Activated CD4-positive, alpha-beta T cell treated with anti-CD3 and anti-CD28 coated beads for 36 hours (primary cell): ENCODE data around the gene TACC2. TPM values are rescaled to one million over a fixed set of nuclear protein-coding genes. Genes with fewer than 3 reads are reported as not detected.
"Not testable (repeated sequence)": the region's sequence is repeated elsewhere in the genome, so short reads cannot be mapped to it uniquely, and the experiment has no call there.

Experiments
- ATAC-seq: fragments of 200-7000 bp; cut with Tn5 transposase; one replicate; pipeline ENCODE4 v1.10.0; 2021; ENCODE audit warnings: mild to moderate bottlenecking, moderate library complexity
- CTCF ChIA-PET: fragments of 350-600 bp; sonication (Branson Sonifier 250); formaldehyde crosslinking; loops from one replicate; lab custom pipeline; 2021; ENCODE audit warnings: antibody characterized with exemption; lab: Charles Lee
- POLR2A ChIA-PET: fragments of 350-600 bp; sonication (Branson Sonifier 250); formaldehyde crosslinking; loops from one replicate; lab custom pipeline; 2021; ENCODE audit warnings: antibody characterized with exemption, inconsistent platforms; lab: Charles Lee
- DNase-seq: peaks from one replicate; pipeline ENCODE4 v3.0.0-alpha.2; 2020
- H3K27ac Mint-ChIP-seq: one replicate; pipeline ENCODE4 v1.8.0; 2021; ENCODE audit warnings: mixed read lengths
- H3K27me3 Mint-ChIP-seq: one replicate; pipeline ENCODE4 v1.8.0; 2021; ENCODE audit warnings: mixed read lengths
- H3K36me3 Mint-ChIP-seq: one replicate; pipeline ENCODE4 v1.8.0; 2021; ENCODE audit warnings: low read depth, mixed read lengths
- H3K4me1 Mint-ChIP-seq: one replicate; pipeline ENCODE4 v1.8.0; 2021; ENCODE audit warnings: mixed read lengths
- H3K4me3 Mint-ChIP-seq: one replicate; pipeline ENCODE4 v1.8.0; 2021; ENCODE audit warnings: mild to moderate bottlenecking, moderate library complexity, mixed read lengths
- H3K9me3 Mint-ChIP-seq: one replicate; pipeline ENCODE4 v1.8.0; 2021; ENCODE audit warnings: low read depth, mixed read lengths
- intact Hi-C, 2 experiments: fragments of 100-400 bp; cut with DNase I in 1 of 2; cut with micrococcal nuclease in 1 of 2; formaldehyde crosslinking; loops; one replicate each; pipeline versions ENCODE4 v1.14.2 to v1.15.1; 2022 to 2024; cut with DNase I, micrococcal nuclease
- total RNA-seq, 2 experiments: library from RNA; stranded (reverse); gene quantifications; one replicate each; pipeline ENCODE4 v1.2.3, GENCODE V29; 2021

Gene TACC2
- total RNA-seq, 2 experiments from 2014 or later: not detected

DNA sequence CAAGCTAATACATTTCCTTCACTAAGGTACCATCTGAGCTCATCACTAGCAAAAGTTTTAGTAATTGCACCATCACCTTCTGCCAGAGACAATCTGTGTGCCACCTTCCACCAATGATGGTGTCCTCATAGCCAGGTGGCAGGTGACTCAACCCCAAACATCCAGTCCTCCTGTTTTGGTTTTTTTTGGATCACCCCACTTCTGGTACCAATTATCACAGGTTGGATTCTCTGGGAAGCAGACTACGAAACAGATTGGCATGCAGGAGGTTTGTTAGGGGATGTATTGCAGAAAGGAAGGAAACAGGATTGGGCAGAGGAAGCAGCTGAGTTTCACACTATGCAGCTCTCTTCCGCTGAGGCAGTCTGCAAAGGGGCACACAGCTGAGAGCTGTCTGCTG lies 4.5 kb upstream of the TACC2 start:
- Mint-ChIP-seq H3K9me3 (peaks cover 13% of the 10 kb centered on the region), H3K27me3 (peaks cover 11% of the 10 kb centered on the region), H3K4me3 (no peak overlapping the region), H3K27ac (no peak overlapping the region), H3K36me3 (peaks cover 5% of the 10 kb centered on the region), H3K4me1 (peaks cover 8% of the 10 kb centered on the region)
- CTCF ChIA-PET: no interaction called here
- ATAC-seq (no peak), DNase-seq (no peak)
- intact Hi-C loops: no loop called here
- POLR2A ChIA-PET: no interaction called here

DNA sequence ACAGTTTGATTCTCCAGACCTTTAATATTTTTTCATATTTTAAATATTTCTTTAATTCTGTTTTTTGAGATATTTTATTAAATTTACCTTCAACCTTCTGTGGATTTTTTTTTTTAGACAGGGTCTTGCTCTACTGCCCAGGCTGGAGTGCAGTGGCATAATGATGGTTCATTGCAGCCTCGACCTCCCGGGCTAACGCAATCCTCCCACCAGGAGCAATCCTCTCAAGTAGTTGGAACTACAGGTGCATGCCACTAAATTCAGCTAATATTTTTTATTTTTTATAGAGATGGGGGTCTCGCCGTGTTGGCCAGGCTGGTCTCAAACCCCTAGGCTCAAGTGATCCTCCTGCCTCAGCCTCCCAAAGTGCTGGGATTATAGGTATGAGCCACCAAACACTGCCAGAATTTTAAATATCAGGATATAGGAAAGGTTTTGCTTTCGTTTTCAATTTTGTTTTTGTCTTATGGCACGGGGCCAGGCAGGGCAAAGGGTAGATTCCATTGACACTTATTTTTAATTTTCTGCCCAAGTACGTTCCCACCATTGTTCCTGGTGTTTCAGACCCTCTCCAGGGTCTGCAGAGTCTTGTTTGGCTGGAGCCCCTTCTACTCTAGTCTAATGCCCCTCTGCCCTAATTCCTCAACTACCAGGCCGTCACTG lies 1.2 kb downstream of the TACC2 start:
- CTCF ChIA-PET: no interaction called here
- intact Hi-C loops: no loop called here
- POLR2A ChIA-PET: no interaction called here

DNA sequence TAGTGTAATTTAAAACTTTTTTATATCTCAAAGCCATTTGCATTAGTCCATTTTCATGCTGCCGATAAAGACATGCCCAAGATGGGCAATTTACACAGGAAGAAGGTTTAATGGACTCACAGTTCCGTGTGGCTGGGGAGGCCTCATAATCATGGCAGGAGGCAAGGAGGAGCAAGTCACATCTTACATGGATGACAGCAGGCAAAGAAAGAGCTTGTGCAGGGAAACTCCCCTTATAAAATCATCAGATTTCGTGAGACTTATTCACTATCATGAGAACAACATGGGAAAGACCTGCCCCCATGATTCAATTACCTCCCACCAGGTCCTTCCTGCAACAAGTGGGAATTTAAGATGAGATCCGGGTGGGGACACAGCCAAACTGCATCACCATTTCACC lies 2.8 kb downstream of the TACC2 start:
- intact Hi-C loops, DNase-seq, POLR2A ChIA-PET, CTCF ChIA-PET, H3K27ac Mint-ChIP-seq, H3K9me3 Mint-ChIP-seq, ATAC-seq, H3K36me3 Mint-ChIP-seq, H3K4me3 Mint-ChIP-seq, H3K4me1 Mint-ChIP-seq: not testable (repeated sequence)
- H3K27me3 Mint-ChIP-seq: peaks cover 22% of the 10 kb centered on the region

More for the DNA sequence above, 1.2 kb downstream of the TACC2 start:
- no peak for ATAC-seq
- H3K9me3 Mint-ChIP-seq: no peaks in the 10 kb centered on the region
- H3K4me1 Mint-ChIP-seq: peaks cover 8% of the 10 kb centered on the region
- no peak overlapping the region for H3K4me3 Mint-ChIP-seq
- peaks cover 15% of the 10 kb centered on the region for H3K27me3 Mint-ChIP-seq
- no peak for DNase-seq
- H3K36me3 Mint-ChIP-seq: no peaks in the 10 kb centered on the region
- H3K27ac Mint-ChIP-seq: no peak overlapping the region

DNA sequence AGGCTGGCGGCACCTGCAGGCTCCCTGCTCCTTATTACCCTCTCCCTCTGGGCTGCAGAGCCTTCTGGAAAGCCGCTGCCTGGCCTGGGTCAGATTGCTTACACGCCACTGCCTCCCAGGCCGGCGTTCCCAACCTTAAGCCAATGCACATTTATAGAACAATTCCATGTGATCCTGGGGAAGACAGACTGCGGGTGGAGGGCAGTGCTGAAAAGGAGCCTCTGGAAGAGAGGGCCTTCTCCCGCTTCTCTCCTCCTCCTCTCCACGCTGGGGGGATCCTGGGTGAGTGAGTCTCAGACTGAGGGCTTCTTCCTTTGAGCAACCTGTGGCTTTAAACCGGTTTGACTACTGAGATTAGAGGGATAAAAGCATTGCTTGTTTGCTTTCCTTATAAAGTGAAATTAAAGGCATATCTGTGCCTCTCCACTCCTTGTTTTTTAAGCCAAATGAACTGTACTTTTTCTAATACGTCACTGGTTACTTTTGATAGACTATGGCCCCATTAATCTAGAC lies 5.5 kb downstream of the TACC2 start:
- intact Hi-C loops: no loop called here

DNA sequence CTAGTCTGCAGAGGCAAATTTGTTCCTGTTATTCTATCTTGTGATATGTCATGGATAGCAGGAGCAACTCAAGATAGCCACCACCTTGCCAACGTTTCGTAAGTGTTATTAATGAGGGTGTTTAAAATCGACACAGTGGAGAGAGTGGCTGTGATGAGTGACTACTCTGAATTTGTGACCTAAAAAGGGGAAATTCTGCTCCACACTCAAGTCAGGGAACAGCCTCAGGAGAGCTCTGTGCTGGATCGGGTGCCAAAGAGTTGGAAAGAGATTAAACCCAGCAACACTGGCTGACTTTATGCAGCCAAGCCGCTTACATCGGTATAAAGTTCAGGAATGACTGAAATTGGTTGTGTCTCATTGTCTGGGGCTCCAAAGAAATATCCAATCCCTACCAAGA lies 9.5 kb downstream of the TACC2 start:
- DNase-seq (no peak), ATAC-seq (no peak)
- CTCF ChIA-PET: interaction anchor here (0.6 kb wide), 1 partner anchor 935 kb away, joined by 3 read pairs; no protein-coding TSS in a partner anchor
- intact Hi-C loops: no loop called here
- H3K27ac Mint-ChIP-seq: no peak overlapping the region
- no peaks in the 10 kb centered on the region for H3K4me1 Mint-ChIP-seq
- peaks cover 17% of the 10 kb centered on the region for H3K27me3 Mint-ChIP-seq
- H3K9me3 Mint-ChIP-seq: peaks cover 18% of the 10 kb centered on the region
- no peak overlapping the region for H3K4me3 Mint-ChIP-seq
- peaks cover 2% of the 10 kb centered on the region for H3K36me3 Mint-ChIP-seq
- POLR2A ChIA-PET: no interaction called here

More for the DNA sequence above, 5.5 kb downstream of the TACC2 start:
- DNase-seq (no peak), ATAC-seq (no peak)
- H3K4me3 Mint-ChIP-seq: no peak overlapping the region
- no peaks in the 10 kb centered on the region for H3K4me1 Mint-ChIP-seq
- no peak overlapping the region for H3K27ac Mint-ChIP-seq
- no peaks in the 10 kb centered on the region for H3K36me3 Mint-ChIP-seq
- peaks cover 22% of the 10 kb centered on the region for H3K27me3 Mint-ChIP-seq
- POLR2A ChIA-PET: no interaction called here
- CTCF ChIA-PET: no interaction called here
- H3K9me3 Mint-ChIP-seq: no peaks in the 10 kb centered on the region

DNA sequence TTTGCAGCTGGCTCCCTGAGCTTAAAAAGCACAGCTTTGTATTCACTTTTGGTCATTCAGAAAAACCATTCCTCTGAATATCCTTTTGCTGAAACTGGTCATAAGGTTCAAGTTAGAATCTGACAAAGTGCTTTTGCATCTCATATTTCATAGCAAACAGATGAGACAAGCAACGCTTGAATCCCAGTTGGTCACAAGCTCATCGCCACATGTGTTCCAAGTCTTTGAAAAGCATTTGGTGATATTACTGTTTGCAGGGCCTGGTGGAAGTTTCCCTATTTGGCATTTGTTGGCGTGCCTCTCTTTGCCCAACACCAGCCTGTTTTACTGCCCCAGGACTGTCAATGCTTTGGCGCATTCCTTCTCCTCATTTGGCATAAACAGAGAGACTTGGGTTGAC lies 10.3 kb downstream of the TACC2 start:
- POLR2A ChIA-PET: no interaction called here
- H3K27me3 Mint-ChIP-seq: peaks cover 15% of the 10 kb centered on the region
- ATAC-seq (no peak), DNase-seq (no peak)
- H3K4me3 Mint-ChIP-seq: no peak overlapping the region
- CTCF ChIA-PET: interaction anchor here (0.6 kb wide), 1 partner anchor 935 kb away, joined by 3 read pairs; no protein-coding TSS in a partner anchor
- peaks cover 2% of the 10 kb centered on the region for H3K36me3 Mint-ChIP-seq
- H3K27ac Mint-ChIP-seq: no peak overlapping the region
- intact Hi-C loops: no loop called here
- H3K4me1 Mint-ChIP-seq: no peaks in the 10 kb centered on the region
- H3K9me3 Mint-ChIP-seq: peaks cover 18% of the 10 kb centered on the region

DNA sequence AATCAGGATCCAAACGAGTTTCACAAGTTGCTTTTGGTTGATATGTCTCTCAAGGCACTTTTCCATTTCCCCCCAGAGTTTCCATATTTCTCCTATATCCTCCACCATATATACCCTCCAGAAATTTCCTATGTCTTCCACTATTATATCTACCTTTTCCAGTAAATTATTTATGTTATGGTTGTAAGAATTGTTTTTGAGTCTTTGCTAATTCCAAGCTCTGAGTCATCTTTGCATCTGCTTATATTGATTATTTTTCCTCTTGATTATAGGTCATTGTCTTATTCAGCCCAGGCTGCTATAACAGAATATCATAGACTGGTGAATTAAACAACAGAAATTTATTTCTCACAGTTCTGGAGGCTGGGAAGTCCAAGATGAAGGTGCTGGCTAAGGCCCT lies 12.7 kb downstream of the TACC2 start:
- Mint-ChIP-seq H3K27ac (no peak overlapping the region), H3K36me3 (peaks cover 2% of the 10 kb centered on the region), H3K4me1 (no peaks in the 10 kb centered on the region), H3K4me3 (no peak overlapping the region), H3K27me3 (peaks cover 8% of the 10 kb centered on the region), H3K9me3 (peaks cover 18% of the 10 kb centered on the region)
- DNase-seq: no peak
- ChIA-PET CTCF (no interaction called here), POLR2A (no interaction called here)
- intact Hi-C loops: no loop called here
- ATAC-seq: no peak

DNA sequence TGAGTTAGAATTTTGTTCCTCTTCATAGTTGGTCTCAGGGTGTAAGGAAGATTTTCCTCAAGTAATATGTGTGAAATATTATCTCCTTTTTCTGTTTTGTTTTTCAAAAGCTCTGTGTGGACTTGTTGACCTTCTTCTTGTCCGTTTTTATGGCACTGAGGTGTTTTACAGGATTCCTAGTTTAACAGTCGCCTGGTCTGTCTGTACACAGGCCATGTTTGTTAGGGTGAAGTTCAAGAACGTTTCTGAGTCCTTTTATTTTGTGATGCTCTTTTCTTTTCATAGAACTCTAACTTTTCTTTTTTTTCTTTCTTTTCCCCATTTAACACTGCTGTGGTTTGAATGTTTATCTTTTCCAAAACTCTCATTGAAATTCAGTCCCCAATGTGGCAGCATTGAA lies 18.5 kb downstream of the TACC2 start:
- peaks cover 6% of the 10 kb centered on the region for H3K27me3 Mint-ChIP-seq
- peaks cover 7% of the 10 kb centered on the region for H3K9me3 Mint-ChIP-seq
- no peak overlapping the region for H3K4me3 Mint-ChIP-seq
- no peak for DNase-seq
- ATAC-seq: no peak
- CTCF ChIA-PET: no interaction called here
- H3K27ac Mint-ChIP-seq: no peak overlapping the region
- no peaks in the 10 kb centered on the region for H3K36me3 Mint-ChIP-seq
- intact Hi-C loops: no loop called here
- POLR2A ChIA-PET: no interaction called here
- no peaks in the 10 kb centered on the region for H3K4me1 Mint-ChIP-seq

DNA sequence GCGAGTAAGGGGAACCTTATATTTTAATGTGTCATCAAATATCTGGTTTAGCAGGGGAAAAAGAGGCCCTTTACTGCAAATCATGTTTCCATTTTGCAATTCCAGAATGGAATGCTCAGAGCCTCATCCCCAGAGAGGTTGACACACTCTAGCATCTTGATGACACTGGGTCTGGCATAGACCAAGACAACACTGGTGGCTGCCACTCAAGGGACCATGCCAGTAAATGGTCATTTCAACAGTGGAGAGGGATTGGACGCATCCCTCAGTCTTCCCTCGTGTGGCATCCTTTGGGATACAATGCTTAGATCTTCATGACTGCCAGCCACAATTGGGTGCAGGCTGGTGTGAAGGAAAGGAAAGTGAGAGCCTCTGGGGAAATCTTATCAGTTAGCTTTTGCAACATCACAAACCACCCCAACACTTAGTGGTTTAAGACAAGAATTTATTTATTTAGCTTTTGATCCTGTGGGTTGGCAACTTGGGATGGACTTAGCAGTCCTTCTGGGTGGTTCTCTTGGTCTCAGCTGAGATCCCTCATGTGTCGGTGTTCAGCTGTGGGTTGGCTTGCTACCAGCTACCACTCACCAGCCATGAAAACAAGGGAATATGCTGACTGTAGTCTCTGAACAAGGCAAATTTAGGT lies 21.6 kb downstream of the TACC2 start:
- Mint-ChIP-seq H3K27ac (no peak overlapping the region), H3K4me1 (no peaks in the 10 kb centered on the region), H3K9me3 (no peaks in the 10 kb centered on the region), H3K4me3 (no peak overlapping the region), H3K27me3 (peaks cover 6% of the 10 kb centered on the region), H3K36me3 (no peaks in the 10 kb centered on the region)
- ChIA-PET POLR2A (no interaction called here), CTCF (no interaction called here)
- DNase-seq (no peak), ATAC-seq (no peak)
- intact Hi-C loops: no loop called here

DNA sequence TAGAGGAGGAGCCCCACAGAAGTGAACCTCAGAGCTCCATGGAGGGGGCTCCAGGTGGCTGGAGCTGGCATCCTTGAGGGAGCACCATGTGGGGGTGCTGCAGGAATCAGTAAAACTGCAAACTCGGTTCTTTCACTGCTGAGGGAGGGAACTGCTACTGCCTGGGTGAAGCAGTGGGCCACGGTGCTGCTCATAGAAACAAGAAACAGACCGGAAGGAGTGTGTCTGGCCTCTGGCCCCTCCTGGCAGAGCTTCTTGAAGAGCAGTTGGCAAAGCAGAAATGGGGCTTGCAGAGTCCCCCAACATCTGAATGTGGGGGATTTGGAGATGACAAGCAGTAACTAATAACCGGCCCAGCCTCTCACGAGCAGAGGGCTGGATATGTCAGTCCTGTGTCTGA lies 23.8 kb downstream of the TACC2 start:
- ATAC-seq: no peak
- POLR2A ChIA-PET: no interaction called here
- intact Hi-C loops: no loop called here

DNA sequence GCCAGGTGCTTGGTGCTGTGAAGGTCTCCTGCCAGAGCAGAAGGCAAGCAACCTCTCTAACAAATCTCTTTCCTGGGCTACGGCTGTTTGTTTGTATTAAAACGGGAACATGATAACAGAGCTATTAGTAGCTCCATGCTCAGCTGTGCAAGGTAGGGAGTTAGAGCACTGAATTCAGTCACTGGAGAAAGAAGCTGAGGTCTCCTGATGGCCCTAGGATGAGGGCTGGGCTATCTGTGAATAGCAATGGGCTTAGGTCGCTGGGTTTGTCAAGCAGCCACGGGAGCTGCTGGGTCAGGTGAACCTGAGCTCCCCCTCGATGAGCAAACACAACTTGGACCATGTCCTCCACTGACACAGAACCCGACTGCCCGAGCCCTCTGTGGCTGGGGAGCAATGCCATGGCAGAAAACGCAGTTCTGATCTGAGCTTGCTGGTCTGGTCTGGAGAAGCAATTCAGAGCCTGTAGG lies 24.4 kb downstream of the TACC2 start:
- CTCF ChIA-PET: no interaction called here
- POLR2A ChIA-PET: no interaction called here
- intact Hi-C loops: no loop called here
- peaks cover 8% of the 10 kb centered on the region for H3K27me3 Mint-ChIP-seq
- no peaks in the 10 kb centered on the region for H3K36me3 Mint-ChIP-seq
- DNase-seq: no peak
- H3K4me3 Mint-ChIP-seq: no peak overlapping the region
- no peaks in the 10 kb centered on the region for H3K9me3 Mint-ChIP-seq
- ATAC-seq: no peak
- H3K4me1 Mint-ChIP-seq: no peaks in the 10 kb centered on the region
- H3K27ac Mint-ChIP-seq: no peak overlapping the region

More for the DNA sequence above, 23.8 kb downstream of the TACC2 start:
- DNase-seq: no peak
- Mint-ChIP-seq H3K27me3 (peaks cover 8% of the 10 kb centered on the region), H3K27ac (no peak overlapping the region), H3K4me1 (no peaks in the 10 kb centered on the region), H3K9me3 (no peaks in the 10 kb centered on the region), H3K36me3 (no peaks in the 10 kb centered on the region), H3K4me3 (no peak overlapping the region)
- CTCF ChIA-PET: no interaction called here

DNA sequence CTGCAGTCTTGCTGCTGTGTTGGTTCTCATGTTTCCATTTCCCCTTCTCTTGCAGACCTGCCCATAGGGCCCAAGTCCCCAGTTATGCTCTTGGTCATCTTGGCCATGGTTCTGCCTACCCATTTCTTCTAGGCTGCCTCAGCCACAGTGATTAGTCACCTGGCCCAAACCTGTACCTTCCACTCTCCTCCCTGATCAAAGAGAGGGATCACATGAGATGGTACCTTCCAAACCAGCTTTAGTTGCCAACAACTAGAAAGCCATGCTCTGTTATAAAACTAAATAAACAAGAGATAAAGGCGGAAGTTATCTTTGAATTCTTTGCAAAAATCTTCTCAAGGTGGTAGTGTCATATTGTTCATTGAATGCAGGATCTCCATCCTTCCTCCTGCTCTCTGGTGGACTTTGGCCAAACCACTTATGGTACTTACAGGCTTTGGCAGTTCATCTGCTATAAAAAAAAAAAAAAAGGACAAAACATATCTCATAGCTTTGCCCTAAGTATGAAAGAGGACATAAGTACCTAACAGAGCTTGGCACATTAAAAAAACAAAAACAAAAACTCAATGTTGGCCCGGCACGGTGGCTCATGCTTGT lies 25.8 kb downstream of the TACC2 start:
- POLR2A ChIA-PET: no interaction called here
- intact Hi-C loops: no loop called here

More for the DNA sequence above, 25.8 kb downstream of the TACC2 start:
- CTCF ChIA-PET: no interaction called here
- DNase-seq (no peak), ATAC-seq (no peak)
- Mint-ChIP-seq H3K4me1 (no peaks in the 10 kb centered on the region), H3K9me3 (no peaks in the 10 kb centered on the region), H3K36me3 (no peaks in the 10 kb centered on the region), H3K4me3 (no peak overlapping the region), H3K27ac (no peak overlapping the region), H3K27me3 (peaks cover 10% of the 10 kb centered on the region)
